ENCODE measurements around the gene KCNK7. TPM values are rescaled to one million over a fixed set of nuclear protein-coding genes. Genes with fewer than 3 reads are reported as not detected.

KCNK7 gene
- total RNA-seq, 1 donor from 2014 or later: 0.84 TPM

DNA sequence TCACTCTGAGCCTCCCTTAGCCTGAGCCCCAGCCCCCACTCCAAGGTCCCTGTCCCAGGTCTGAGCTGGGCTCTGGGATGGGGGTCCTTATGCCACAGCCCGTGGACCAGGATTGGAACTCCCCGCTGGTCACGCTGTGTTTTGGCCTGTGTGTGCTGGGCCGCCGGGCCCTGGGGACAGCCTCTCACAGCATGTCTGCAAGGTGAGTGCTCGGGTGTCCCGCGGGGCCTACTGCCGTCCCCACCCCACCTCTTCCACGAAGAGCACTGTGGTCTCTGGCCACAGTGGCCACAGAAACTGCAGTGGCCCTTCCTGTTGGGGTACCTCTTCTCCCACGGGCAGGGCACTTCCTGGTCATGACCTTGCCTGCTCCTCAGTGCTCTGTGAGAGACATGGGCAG lies 38.8 kb upstream of the KCNK7 start:
- no peaks in the 10 kb centered on the region for H3K9me3 Mint-ChIP-seq (ENCODE audit: unreplicated experiment)

DNA sequence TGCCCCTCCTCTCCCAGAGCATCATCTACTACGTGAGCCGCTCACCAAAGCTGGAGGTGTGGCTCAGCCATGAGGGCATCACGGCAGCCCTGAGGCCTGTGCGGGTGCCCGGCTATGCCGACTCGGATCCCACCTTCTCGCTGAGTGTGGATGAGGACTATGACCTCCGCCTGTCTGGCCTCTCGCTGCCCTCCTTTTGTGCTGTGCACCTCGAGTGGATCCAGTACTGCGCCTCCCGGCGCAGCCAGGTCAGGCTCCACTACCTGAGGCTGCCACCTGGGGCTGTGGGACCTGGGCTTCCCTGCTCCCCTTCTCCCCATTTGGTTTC lies 38.5 kb upstream of the KCNK7 start:
- peaks cover 4% of the 10 kb centered on the region for H3K4me1 Mint-ChIP-seq (ENCODE audit: low read depth, unreplicated experiment)

More for the DNA sequence above, 38.8 kb upstream of the KCNK7 start:
- Histone ChIP-seq H3K36me3 (ENCODE audit: insufficient read depth, low read length) (peaks cover 21% of the 10 kb centered on the region), H3K4me3 (ENCODE audit: insufficient read depth, low read depth, low read length) (no peak overlapping the region), H3K4me2 (ENCODE audit: low read length) (no peak overlapping the region), H3K9me3 (ENCODE audit: insufficient read depth, low read depth, low read length) (no peaks in the 10 kb centered on the region), H3K27ac (ENCODE audit: low read depth, low read length) (no peak overlapping the region), H3K4me1 (ENCODE audit: insufficient read depth, low read length) (peaks cover 17% of the 10 kb centered on the region), H2AFZ (ENCODE audit: low read depth, low read length) (no peak overlapping the region), H3K79me2 (ENCODE audit: insufficient read depth, low read length) (peaks cover 11% of the 10 kb centered on the region), H4K20me1 (ENCODE audit: insufficient read depth, low read length) (peaks cover 38% of the 10 kb centered on the region), H3K27me3 (ENCODE audit: insufficient read depth, low read length) (no peaks in the 10 kb centered on the region), H3K9ac (ENCODE audit: low read length) (no peak overlapping the region)
- no peaks in the 10 kb centered on the region for H3K27me3 Mint-ChIP-seq (ENCODE audit: low read depth, unreplicated experiment)
- DNase-seq (ENCODE audit: low read depth) (no peak), FAIRE-seq (no peak)
- H3K4me1 Mint-ChIP-seq (ENCODE audit: low read depth, unreplicated experiment): peaks cover 4% of the 10 kb centered on the region
- H3K36me3 Mint-ChIP-seq (ENCODE audit: low read depth, unreplicated experiment): peaks cover 3% of the 10 kb centered on the region
- TF ChIP-seq EZH2 (IDR thresholded peaks at IDR 0.05; ENCODE audit: insufficient read depth, low read length): no peak
- TF ChIP-seq, protein P1, sequence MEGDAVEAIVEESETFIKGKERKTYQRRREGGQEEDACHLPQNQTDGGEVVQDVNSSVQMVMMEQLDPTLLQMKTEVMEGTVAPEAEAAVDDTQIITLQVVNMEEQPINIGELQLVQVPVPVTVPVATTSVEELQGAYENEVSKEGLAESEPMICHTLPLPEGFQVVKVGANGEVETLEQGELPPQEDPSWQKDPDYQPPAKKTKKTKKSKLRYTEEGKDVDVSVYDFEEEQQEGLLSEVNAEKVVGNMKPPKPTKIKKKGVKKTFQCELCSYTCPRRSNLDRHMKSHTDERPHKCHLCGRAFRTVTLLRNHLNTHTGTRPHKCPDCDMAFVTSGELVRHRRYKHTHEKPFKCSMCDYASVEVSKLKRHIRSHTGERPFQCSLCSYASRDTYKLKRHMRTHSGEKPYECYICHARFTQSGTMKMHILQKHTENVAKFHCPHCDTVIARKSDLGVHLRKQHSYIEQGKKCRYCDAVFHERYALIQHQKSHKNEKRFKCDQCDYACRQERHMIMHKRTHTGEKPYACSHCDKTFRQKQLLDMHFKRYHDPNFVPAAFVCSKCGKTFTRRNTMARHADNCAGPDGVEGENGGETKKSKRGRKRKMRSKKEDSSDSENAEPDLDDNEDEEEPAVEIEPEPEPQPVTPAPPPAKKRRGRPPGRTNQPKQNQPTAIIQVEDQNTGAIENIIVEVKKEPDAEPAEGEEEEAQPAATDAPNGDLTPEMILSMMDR (IDR thresholded peaks at IDR 0.05; ENCODE audit: insufficient read depth, low read depth, low read length): no peak
- H3K4me3 Mint-ChIP-seq (ENCODE audit: unreplicated experiment): no peak overlapping the region
- H3K27ac Mint-ChIP-seq (ENCODE audit: unreplicated experiment): no peak overlapping the region

More for the DNA sequence above, 38.5 kb upstream of the KCNK7 start:
- FAIRE-seq (no peak), DNase-seq (ENCODE audit: low read depth) (no peak)
- H2AFZ ChIP-seq (ENCODE audit: low read depth, low read length): no peak overlapping the region
- H3K27me3 ChIP-seq (ENCODE audit: insufficient read depth, low read length): no peaks in the 10 kb centered on the region
- H3K4me2 ChIP-seq (ENCODE audit: low read length): no peak overlapping the region
- no peak overlapping the region for H3K4me3 ChIP-seq (ENCODE audit: insufficient read depth, low read depth, low read length)
- peaks cover 11% of the 10 kb centered on the region for H3K79me2 ChIP-seq (ENCODE audit: insufficient read depth, low read length)
- H3K27ac Mint-ChIP-seq (ENCODE audit: unreplicated experiment): no peak overlapping the region
- peaks cover 17% of the 10 kb centered on the region for H3K4me1 ChIP-seq (ENCODE audit: insufficient read depth, low read length)
- TF ChIP-seq, protein P1 (IDR thresholded peaks at IDR 0.05; ENCODE audit: insufficient read depth, low read depth, low read length): no peak
- TF ChIP-seq EZH2 (IDR thresholded peaks at IDR 0.05; ENCODE audit: insufficient read depth, low read length): no peak
- no peak overlapping the region for H3K9ac ChIP-seq (ENCODE audit: low read length)
- H3K27ac ChIP-seq (ENCODE audit: low read depth, low read length): no peak overlapping the region
- no peaks in the 10 kb centered on the region for H3K27me3 Mint-ChIP-seq (ENCODE audit: low read depth, unreplicated experiment)
- no peaks in the 10 kb centered on the region for H3K9me3 ChIP-seq (ENCODE audit: insufficient read depth, low read depth, low read length)
- peaks cover 3% of the 10 kb centered on the region for H3K36me3 Mint-ChIP-seq (ENCODE audit: low read depth, unreplicated experiment)
- peaks cover 21% of the 10 kb centered on the region for H3K36me3 ChIP-seq (ENCODE audit: insufficient read depth, low read length)
- H3K9me3 Mint-ChIP-seq (ENCODE audit: unreplicated experiment): no peaks in the 10 kb centered on the region
- peaks cover 38% of the 10 kb centered on the region for H4K20me1 ChIP-seq (ENCODE audit: insufficient read depth, low read length)
- H3K4me3 Mint-ChIP-seq (ENCODE audit: unreplicated experiment): no peak overlapping the region

Data from astrocyte (in vitro differentiated cells and primary cell).